HG03280 (cell line): ENCODE data around the gene GIMAP4.
"Not testable (repeated sequence)": the region's sequence is repeated elsewhere in the genome, so short reads cannot be mapped to it uniquely, and the experiment has no call there.

ENCODE experiments used
- ATAC-seq: cut with Tn5 transposase; IDR thresholded peaks from one replicate; pipeline ENCODE4 v1.9.1; 2021; ENCODE audit warnings: mild to moderate bottlenecking, moderate library complexity; ENCODE audit not compliant: unreplicated experiment

GIMAP4 gene

DNA sequence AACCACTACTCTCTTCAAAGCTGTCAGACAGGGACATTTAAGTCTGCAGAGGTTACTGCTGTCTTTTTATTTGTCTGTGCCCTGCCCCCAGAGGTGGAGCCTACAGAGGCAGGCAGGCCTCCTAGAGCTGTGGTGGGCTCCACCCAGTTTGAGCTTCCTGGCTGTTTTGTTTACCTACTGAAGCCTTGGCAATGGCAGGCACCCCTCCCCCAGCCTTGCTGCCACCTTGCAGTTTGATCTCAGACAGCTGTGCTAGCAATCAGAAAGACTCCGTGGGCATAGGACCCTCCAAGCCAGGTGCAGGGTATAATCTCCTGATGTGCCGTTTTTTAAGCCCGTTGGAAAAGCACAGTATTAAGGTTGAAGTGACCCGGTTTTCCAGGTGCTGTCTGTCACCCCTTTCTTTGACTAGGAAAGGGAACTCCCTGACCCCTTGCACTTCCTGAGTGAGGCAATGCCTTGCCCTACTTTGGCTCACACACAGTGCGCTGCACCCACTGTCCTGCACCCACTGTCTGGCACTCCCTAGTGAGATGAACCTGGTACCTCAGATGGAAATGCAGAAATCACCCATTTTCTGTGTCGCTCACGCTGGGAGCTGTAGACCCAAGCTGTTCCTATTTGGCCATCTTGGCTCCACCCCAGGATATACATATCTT, 12.9 kb downstream of the GIMAP4 start:
- ATAC-seq = not testable (repeated sequence)

DNA sequence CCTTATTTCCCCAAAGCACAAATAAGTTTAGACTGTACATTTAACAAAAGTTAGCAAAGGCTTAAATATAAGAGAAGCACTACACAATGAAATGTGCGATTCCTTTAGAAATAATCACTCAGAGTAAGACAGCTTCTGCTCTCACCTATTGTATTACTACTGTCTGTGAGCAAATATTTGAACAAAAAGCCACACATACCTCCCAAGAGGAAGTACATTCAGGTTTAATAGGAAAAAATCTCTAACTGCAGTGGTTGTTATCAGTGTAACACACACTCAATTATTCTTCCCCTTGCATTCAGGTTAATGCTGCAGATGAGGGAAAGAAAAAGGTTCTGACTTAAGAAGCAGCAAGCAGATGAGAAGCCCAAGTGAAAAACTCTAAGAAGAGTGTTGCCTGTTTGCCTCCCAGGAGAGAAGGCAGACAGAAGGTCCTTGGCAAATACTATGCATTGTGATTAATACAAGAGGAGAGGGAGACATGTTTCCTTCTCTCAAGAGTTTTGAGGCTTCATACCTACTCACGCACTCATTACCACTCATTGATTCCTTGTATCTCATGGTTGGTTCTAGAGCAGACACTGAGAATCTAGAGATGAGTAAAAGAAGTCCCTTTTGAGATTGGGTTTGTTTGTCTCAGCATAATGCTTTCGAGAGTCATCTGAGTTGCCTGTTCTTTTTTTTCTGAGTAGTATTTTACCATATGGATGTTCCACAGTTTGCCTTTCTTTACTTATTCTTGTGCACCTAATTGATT, 13.6 kb downstream of the GIMAP4 start:
- ATAC-seq = no peak

DNA sequence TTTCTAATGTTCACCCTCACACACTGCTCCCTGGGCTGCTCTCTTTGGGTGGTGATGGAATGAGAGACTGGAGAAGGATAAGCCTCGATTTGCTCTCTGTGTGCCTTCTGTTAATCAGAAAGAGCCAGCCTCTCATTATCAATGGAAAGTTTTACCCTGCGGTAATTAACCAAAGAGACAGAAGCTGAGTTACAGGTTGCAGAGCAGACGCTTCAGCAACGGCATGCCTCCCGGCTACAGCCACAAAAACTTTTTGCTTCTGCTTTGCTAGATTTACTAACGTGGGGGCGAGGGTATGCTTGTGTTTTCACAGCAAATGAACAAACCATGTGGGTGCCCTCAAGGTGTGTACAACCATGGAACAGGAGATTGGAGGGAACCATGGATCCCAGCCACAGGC, 18.0 kb downstream of the GIMAP4 start:
- no peak for ATAC-seq

DNA sequence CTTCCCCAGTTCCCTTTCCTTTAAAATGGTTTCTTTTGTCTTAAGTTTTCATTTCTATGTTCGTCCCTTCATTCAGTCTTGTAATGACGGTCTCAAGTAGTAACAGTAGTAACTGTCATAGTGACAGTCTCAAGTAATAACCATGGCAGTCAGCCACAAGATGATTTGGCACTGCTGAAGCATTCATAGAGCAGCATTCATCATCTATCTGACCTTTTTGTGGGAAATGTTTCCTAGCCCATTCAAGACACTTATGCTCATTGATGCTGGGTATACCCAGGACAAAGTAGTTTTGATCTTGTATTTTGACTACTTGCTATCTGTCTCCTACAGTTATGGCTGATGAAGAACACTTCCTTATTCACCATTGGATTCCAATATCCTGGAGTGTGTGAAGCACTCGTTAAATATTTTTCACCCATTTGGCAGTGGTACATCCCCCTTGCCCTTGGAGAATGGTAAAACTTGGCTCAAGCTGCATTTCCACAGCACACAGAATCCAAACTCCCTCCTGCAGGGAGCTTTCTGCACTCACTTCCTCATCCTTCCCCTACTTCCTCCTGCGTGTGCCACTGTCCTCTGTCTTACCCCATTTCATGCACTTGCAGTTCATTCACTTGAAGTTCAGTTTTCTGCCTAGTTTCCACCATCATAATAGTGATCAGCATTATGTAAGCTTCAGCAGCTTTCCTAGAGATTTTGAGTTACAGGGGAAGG, 19.0 kb downstream of the GIMAP4 start:
- ATAC-seq = no peak

DNA sequence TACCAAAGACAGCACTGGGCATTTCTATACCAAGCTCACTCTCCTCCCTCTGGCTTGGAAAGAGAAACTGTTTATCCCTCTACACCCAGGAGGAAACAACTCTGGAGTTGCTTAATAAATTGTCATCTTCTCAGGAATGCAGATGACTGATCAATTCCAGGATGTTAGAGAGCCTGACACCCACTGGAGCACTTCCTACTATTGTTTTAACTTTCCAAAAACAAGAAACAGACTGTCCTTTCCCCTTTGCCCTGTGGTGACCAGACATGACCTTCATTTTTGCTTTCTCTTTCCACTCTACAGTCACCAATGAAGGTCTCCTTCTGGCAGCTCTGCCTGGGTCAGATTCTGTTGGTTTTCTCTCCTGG, 19.6 kb downstream of the GIMAP4 start:
- no peak for ATAC-seq

DNA sequence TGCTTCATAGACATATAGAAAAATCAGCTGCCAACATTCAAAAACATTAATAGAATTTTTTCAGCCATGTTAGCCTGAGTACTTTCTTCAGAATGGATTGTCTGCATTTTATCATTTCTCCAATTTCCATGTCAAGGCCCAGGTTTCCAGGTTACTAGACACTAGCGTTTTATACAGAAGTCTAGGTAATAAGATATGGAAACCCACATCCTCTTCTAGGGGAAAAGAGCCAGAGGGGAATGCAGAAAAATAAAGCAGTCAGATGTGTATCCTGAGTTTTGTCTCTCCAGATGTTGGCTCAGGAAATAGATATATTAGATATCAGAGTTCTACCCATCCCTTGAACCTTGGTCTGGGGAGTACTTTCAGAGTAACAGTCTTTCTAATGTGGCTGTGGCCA, 20.4 kb downstream of the GIMAP4 start:
- no peak for ATAC-seq

DNA sequence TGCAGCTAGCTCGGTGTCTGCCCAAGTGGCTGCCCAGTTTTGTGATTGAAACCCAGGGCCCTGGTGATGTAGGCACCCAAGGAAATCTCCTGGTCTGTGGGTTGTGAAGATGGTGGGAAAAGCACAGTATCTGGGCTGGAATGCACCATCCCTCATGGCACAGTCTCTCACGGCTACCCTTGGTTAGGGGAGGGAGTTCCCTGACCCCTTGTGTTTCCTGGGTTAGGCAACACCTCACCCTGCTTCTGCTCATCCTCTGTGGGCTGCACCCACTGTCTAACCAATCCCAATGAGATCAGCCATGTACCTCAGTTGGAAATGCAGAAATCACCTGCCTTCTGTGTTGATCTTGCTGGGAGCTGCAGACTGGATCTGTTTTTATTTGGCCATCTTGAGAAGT, 27.6 kb downstream of the GIMAP4 start:
- ATAC-seq = no peak

DNA sequence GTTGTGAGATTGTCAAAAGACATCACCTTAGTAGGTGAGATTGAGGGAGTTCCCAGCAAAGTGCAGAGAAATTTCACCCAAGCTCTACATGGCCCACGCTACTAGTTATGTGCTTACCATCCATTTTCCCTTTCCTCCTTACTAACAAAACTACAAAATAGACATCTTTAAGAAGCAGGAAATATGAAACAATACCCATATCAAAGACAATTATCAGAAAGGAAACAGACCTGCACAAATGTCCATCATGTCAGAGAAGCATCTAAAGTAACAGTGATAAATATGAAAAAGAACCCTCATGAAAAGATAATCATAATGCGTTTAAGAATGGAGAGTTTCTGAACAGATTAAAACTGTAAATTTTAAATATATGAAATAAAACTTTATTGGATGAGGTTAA, 28.2 kb downstream of the GIMAP4 start:
- no peak for ATAC-seq

DNA sequence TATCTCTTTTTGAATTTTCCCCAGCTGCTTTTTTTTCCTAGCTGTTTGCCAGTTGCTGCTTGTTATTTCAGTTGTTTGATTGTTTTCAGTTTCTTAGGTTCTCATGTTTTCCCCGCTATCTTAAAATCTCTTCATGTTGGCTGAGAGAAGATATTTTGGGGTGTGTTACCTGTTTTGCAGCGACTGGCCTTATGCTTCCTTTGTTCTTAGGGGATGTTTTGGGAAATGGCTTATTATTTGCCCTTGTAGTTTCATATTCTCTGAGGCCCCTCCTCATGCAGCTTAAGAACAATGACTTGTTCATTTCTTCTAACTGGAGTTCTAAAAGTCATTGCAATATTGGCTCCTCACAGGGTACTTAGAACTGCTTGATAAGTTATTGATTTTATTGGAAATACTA, 36.4 kb downstream of the GIMAP4 start:
- ATAC-seq = not testable (repeated sequence)

DNA sequence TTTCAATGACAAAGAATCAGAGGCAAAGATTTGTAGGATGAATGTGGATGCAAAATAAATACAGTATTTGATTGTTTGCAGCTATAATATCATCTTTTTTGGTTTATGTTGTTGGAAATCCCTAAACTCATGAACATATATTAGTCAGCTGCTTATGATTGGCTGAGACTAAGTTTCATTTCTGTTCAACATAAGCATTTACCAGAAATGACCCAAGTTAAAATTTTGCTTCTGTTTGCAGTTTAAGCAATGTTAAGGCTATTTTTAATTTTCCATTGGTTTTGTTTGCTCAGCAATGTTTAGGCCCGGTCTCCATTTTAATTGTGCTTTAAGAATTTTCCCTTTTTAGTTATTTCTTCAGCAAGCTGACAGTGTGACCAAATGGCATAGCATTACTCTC, 43.0 kb downstream of the GIMAP4 start:
- ATAC-seq = no peak

DNA sequence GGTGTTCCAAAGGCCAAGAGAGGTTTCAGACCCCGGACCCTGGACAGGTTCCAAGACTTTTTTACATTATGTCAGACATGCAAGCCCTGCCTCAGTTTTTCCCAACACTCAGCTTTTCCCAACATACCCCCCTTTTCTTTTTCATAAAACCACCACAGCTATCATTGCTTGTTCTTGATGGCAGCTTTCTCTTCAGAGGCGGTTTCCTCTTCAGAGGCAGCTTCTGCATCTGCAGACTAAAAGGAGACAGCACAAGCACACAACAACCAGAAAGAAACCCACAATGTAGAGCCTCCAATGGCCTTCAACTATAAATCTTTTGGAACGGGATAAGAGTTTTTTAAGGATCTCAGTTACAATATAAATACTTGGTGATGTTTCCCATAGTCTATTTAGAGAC, 45.7 kb downstream of the GIMAP4 start:
- ATAC-seq = no peak

DNA sequence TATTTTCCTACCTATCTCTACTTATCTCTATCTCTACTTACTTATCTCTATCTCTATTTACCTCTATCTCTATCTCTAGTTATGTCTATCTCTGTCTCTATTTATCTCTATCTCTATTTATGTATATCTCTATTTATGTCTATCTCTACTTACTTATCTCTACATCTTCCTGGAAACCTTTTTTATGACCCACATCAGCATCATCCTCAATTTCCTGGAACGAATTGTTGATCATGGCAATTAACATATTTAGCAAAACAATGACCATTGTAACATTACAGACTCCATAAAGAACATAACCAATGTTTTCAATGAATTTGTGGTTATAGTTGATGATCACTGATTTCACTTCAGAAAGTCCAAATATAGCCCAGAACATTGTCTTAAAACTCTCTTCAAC, 46.7 kb downstream of the GIMAP4 start:
- no peak for ATAC-seq

DNA sequence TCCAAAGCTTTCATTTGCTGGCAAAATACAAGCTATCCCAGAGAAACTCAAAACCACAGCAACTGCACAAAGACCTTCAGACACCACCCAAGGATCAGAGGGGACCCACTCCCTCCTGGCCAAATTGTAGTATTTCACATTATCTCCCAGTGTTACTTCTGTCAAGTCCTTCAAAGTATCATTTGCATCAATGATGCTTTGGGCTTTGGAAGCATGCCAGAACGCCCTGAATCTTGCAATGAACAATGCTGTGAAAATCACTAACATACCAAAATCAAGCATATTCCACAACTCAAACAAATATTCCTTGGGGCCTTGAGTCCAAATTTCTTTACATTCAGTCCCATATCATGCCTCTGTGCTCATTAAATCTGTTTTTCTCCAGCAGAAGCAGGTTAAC, 47.2 kb downstream of the GIMAP4 start:
- not testable (repeated sequence) for ATAC-seq

DNA sequence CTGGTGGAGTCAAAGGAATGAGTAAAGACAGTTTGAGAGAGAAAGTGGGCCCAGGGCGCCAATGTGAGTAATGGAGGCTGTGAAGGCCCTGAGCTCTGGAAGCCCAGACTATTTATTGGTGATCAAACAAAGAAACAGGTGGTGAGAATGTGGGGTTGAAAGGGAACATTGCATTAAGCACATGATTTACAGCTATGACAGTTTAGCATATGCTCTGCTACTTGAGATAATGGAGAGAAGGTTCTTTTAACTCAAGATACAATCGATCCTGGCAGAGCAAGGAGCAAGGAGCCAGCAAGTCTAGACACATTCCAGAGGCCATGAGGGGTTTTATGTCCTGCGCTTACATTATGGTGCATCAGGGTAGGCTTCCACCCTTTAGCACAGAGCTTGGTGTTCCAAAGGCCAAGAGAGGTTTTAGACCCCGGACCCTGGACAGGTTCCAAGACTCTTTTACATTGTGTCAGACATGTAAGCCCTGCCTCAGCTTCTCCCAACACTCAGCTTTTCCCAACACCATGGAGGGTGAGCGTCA, 48.1 kb downstream of the GIMAP4 start:
- not testable (repeated sequence) for ATAC-seq

DNA sequence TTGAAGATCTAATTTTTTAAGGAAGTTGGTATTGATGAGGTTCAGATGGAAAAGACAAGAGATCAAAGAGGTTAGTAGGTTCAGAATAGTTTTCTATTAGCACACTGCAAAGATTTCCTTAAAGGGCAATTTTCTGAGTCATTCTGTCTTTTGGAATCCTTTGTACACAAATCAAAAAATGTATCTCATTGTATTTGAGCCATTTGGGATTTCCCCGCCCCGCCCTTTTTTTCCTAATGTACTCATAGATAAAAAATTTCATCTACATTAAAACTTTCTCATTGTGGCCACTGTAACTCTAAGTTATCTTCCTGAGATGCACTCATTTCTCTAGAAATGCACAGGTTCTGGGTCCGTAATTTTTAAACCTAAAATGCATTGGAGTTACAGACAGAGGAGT, 52.9 kb downstream of the GIMAP4 start:
- no peak for ATAC-seq

DNA sequence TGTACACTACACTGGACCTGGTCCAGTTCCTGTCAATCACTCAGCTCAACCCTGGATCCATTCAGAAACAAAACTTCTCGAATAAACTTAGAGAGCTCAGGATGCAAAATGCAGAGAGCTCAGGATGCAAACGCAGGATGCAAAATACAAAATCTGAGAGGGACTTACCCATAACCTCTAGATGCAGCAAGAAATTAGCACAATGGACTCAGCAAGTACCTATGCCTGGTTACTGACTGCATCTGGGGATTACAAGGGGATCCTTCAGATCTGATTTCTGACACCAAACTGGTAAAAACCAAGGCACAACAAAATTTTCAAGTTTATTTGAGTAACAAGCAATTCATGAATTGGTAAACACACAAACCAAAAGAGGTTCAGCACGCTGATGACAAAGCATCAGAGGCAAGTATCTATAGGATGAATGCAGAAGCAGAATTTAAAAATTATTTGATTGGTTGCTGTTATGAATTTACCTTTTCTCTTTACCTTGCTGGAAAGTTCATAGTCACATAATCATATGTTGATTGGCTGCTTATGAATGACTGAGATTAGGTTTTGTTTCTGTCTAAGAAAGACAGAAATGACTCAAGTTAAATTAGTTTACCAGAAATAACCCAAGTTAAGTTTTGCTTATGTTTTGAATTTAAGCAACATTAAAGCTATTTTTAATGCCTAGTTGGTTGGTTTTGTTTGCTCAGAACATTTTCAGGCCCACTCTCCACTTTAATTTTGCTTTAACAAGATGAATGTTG, 53.6 kb downstream of the GIMAP4 start:
- no peak for ATAC-seq

DNA sequence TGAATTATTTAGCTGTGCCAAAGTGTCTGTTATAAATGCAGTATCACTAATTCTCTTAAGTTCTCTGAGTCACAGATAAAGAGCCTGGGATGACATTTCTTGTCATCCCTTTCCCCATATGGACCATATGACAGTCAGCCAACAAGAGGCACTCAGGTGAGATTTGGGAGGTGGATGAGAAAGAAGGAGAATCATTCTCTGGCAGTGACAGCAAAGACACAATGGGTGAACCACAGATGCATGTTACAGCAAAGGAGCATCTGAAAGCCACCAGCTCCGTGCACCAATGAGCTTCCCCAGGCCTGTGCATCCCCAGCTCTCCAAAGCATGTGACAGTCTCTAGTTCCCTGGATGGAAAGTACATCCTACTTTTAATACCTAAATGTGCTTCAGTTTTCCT, 54.2 kb downstream of the GIMAP4 start:
- ATAC-seq = no peak
